H1 (cell line): ENCODE measurements around the gene CDC45. TPM values are rescaled to one million over a fixed set of nuclear protein-coding genes. Genes with fewer than 3 reads are reported as not detected.

ENCODE experiments used
- CTCF ChIA-PET: fragments of 300-600 bp; sonication (Branson Sonifier 250); formaldehyde crosslinking; loops from one replicate; lab custom pipeline; 2021; ENCODE audit not compliant: partially characterized antibody; lab: Charles Lee
- POLR2A ChIA-PET: fragments of 300-600 bp; sonication (Branson Sonifier 250); formaldehyde crosslinking; loops from one replicate; lab custom pipeline; 2021; ENCODE audit warnings: inconsistent platforms; ENCODE audit not compliant: partially characterized antibody; lab: Charles Lee
- DNase-seq, 2 experiments: peaks; one replicate each; pipeline versions ENCODE4 v3.0.0 to v3.0.0-alpha.2; 2010 to 2022; ENCODE audit warnings: low spot score in 2 of 2, low read depth in 1 of 2, mixed read lengths in 1 of 2
- FAIRE-seq: peaks from 2 replicates; lab custom pipeline; 2011; peaks lifted over from hg19 to GRCh38; lab: Jason Lieb, UNC
- H2AFZ ChIP-seq: 2 replicates; pipeline ENCODE4 v1.8.1; 2012; ENCODE audit warnings: low read length, inconsistent platforms
- H2AK5ac ChIP-seq: 2 replicates; pipeline ENCODE4 v1.6.1; 2013; ENCODE audit warnings: low read depth, low read length
- H2BK120ac ChIP-seq: replicated peaks from 2 replicates; pipeline ENCODE3; 2013; ENCODE audit warnings: low read depth, low read length, inconsistent platforms
- H2BK12ac ChIP-seq: 2 replicates; pipeline ENCODE4 v1.6.1; 2013; ENCODE audit warnings: low read depth, low read length
- H2BK15ac ChIP-seq: 2 replicates; pipeline ENCODE4 v1.6.1; 2013; ENCODE audit warnings: low read length
- H2BK20ac ChIP-seq: 2 replicates; pipeline ENCODE4 v1.6.1; 2013; ENCODE audit warnings: low read length
- H2BK5ac ChIP-seq: 2 replicates; pipeline ENCODE4 v1.6.1; 2013; ENCODE audit warnings: low read depth, low read length
- H3K14ac ChIP-seq: 2 replicates; pipeline ENCODE4 v1.6.1; 2013; ENCODE audit warnings: inconsistent platforms; ENCODE audit not compliant: insufficient read length
- H3K18ac ChIP-seq: 2 replicates; pipeline ENCODE4 v1.6.1; 2013; ENCODE audit warnings: low read length; ENCODE audit errors: extremely low read depth
- H3K23ac ChIP-seq: 2 replicates; pipeline ENCODE4 v1.6.1; 2013; ENCODE audit warnings: inconsistent platforms; ENCODE audit not compliant: insufficient read length
- H3K23me2 ChIP-seq: 2 replicates; pipeline ENCODE4 v1.6.1; 2013; ENCODE audit warnings: low read depth, low read length
- H3K27ac ChIP-seq: 2 replicates; pipeline ENCODE4 v1.6.1; 2011; ENCODE audit warnings: low read depth, low read length, inconsistent platforms
- H3K27me3 ChIP-seq, 4 experiments: replicated peaks in 1 of 4; 1 replicate in 1 of 4; 2 replicates in 3 of 4; pipeline versions ENCODE4 v1.6.1 to v1.8.1; 2011 to 2013; ENCODE audit warnings: low read length in 3 of 4, mild to moderate bottlenecking in 3 of 4, inconsistent platforms in 2 of 4, mixed read lengths in 2 of 4, moderate library complexity in 1 of 4; ENCODE audit not compliant: control insufficient read depth in 3 of 4, insufficient read depth in 3 of 4; ENCODE audit errors: extremely low read depth in 1 of 4
- H3K36me3 ChIP-seq, 4 experiments: 2 replicates each; pipeline versions ENCODE4 v1.6.1 to v1.8.1; 2011 to 2013; ENCODE audit warnings: mild to moderate bottlenecking in 4 of 4, low read length in 3 of 4, moderate library complexity in 2 of 4, control low read depth in 1 of 4, inconsistent platforms in 1 of 4; ENCODE audit not compliant: insufficient read depth in 4 of 4, control insufficient read depth in 2 of 4
- H3K4ac ChIP-seq: replicated peaks from 2 replicates; pipeline ENCODE3; 2013; ENCODE audit warnings: low read length, low read depth, mixed read lengths, inconsistent platforms; ENCODE audit not compliant: insufficient read length
- H3K4me1 ChIP-seq, 4 experiments: replicated peaks in 1 of 4; 1 replicate in 1 of 4; 2 replicates in 3 of 4; pipeline versions ENCODE4 v1.6.1 to v1.8.1; 2011 to 2013; ENCODE audit warnings: low read length in 3 of 4, inconsistent platforms in 2 of 4, mixed read lengths in 1 of 4; ENCODE audit not compliant: insufficient read depth in 4 of 4, control insufficient read depth in 3 of 4
- H3K4me2 ChIP-seq, 2 experiments: 2 replicates each; pipeline versions ENCODE4 v1.6.1 to v1.8.1; 2011 to 2013; ENCODE audit warnings: low read depth in 2 of 2, low read length in 2 of 2, control low read depth in 1 of 2, inconsistent platforms in 1 of 2, mild to moderate bottlenecking in 1 of 2; ENCODE audit not compliant: insufficient read depth in 1 of 2
- H3K4me3 ChIP-seq, 4 experiments: fragments of 200-600, 300-600 bp in 1 of 4; sonication (generic), shearing (Covaris generic), sonication (Bioruptor Twin) in 1 of 4; 2 replicates each; pipeline versions ENCODE4 v1.5.1 to v1.8.1; 2011 to 2016; ENCODE audit warnings: low read length in 4 of 4, low read depth in 3 of 4, control low read depth in 2 of 4, inconsistent platforms in 2 of 4, mild to moderate bottlenecking in 2 of 4, mixed read lengths in 1 of 4, moderate library complexity in 1 of 4; ENCODE audit not compliant: insufficient read depth in 2 of 4; ENCODE audit errors: extremely low read depth in 1 of 4
- H3K56ac ChIP-seq: replicated peaks from 2 replicates; pipeline ENCODE3; 2013; ENCODE audit warnings: low read depth, mild to moderate bottlenecking, mixed read lengths, low read length, inconsistent platforms; ENCODE audit not compliant: insufficient read length
- H3K79me1 ChIP-seq: 2 replicates; pipeline ENCODE4 v1.6.1; 2013; ENCODE audit warnings: low read depth, low read length, control low read depth
- H3K79me2 ChIP-seq, 2 experiments: 2 replicates each; pipeline versions ENCODE4 v1.6.1 to v1.8.1; 2012 to 2013; ENCODE audit warnings: low read length in 2 of 2, mild to moderate bottlenecking in 2 of 2, inconsistent platforms in 1 of 2; ENCODE audit not compliant: insufficient read depth in 2 of 2, control insufficient read depth in 1 of 2
- H3K9ac ChIP-seq, 4 experiments: replicated peaks in 1 of 4; 1 replicate in 1 of 4; 2 replicates in 3 of 4; pipeline versions ENCODE4 v1.6.1 to v1.8.1; 2011 to 2013; ENCODE audit warnings: low read depth in 3 of 4, low read length in 3 of 4, control low read depth in 2 of 4, mild to moderate bottlenecking in 2 of 4, moderate library complexity in 2 of 4, inconsistent platforms in 1 of 4; ENCODE audit errors: extremely low read depth in 1 of 4
- H3K9me3 ChIP-seq, 2 experiments: 2 replicates each; pipeline versions ENCODE4 v1.6.1 to v1.8.1; 2012 to 2013; ENCODE audit warnings: mild to moderate bottlenecking in 2 of 2, moderate library complexity in 2 of 2, control low read depth in 1 of 2, inconsistent platforms in 1 of 2, low read depth in 1 of 2, low read length in 1 of 2, mixed read lengths in 1 of 2; ENCODE audit not compliant: insufficient read depth in 2 of 2
- H4K20me1 ChIP-seq, 2 experiments: replicated peaks in 1 of 2; 2 replicates each; pipeline versions ENCODE3 to v1.8.1; 2011 to 2013; ENCODE audit warnings: inconsistent platforms in 2 of 2, low read length in 2 of 2, mild to moderate bottlenecking in 1 of 2; ENCODE audit not compliant: insufficient read depth in 2 of 2, control insufficient read depth in 1 of 2
- H4K5ac ChIP-seq: 2 replicates; pipeline ENCODE4 v1.6.1; 2013; ENCODE audit warnings: low read length, low read depth, mixed read lengths, inconsistent platforms; ENCODE audit not compliant: insufficient read length
- H4K8ac ChIP-seq: 2 replicates; pipeline ENCODE4 v1.8.0; 2013; ENCODE audit warnings: mild to moderate bottlenecking, moderate library complexity, low read length, inconsistent platforms; ENCODE audit not compliant: insufficient read depth; ENCODE audit errors: extremely low read depth
- H4K91ac ChIP-seq: replicated peaks from 2 replicates; pipeline ENCODE3; 2013; ENCODE audit warnings: low read length, mixed read lengths, inconsistent platforms; ENCODE audit not compliant: insufficient read length
- ATF3 ChIP-seq: IDR thresholded peaks from 2 replicates; pipeline ENCODE4 v1.6.1; 2011; ENCODE audit warnings: low read depth, mild to moderate bottlenecking, low read length; ENCODE audit not compliant: insufficient read depth
- CEBPB ChIP-seq: IDR thresholded peaks from 2 replicates; pipeline ENCODE4 v1.6.1; 2012; ENCODE audit warnings: low read depth, low read length
- CREB1 ChIP-seq: IDR thresholded peaks from 2 replicates; pipeline ENCODE4 v1.6.1; 2012; ENCODE audit warnings: inconsistent platforms
- CTBP2 ChIP-seq: IDR thresholded peaks from 2 replicates; pipeline ENCODE4 v1.7.0; 2011; ENCODE audit warnings: borderline replicate concordance, mild to moderate bottlenecking, moderate library complexity, mixed read lengths, low read length; ENCODE audit not compliant: insufficient read depth, insufficient read length
- EP300 ChIP-seq, 2 experiments: IDR thresholded peaks; 1 replicate in 1 of 2; 2 replicates in 1 of 2; pipeline ENCODE4 v1.6.1; 2011 to 2012; ENCODE audit warnings: low read depth in 2 of 2, low read length in 2 of 2, mild to moderate bottlenecking in 2 of 2, borderline replicate concordance in 1 of 2, inconsistent platforms in 1 of 2, moderate library complexity in 1 of 2
- JUND ChIP-seq: IDR thresholded peaks from 2 replicates; pipeline ENCODE4 v1.6.1; 2011; ENCODE audit warnings: mild to moderate bottlenecking, improper control_type of control experiment, low read length
- KDM5A ChIP-seq: fragments of 200-600 bp; IDR thresholded peaks from 2 replicates; pipeline ENCODE4 v1.7.1; 2012; ENCODE audit warnings: mild to moderate bottlenecking, low read length, inconsistent platforms, mixed read lengths
- MAX ChIP-seq: IDR thresholded peaks from 2 replicates; pipeline ENCODE4 v1.6.1; 2012; ENCODE audit warnings: inconsistent platforms
- RXRA ChIP-seq: IDR thresholded peaks from 2 replicates; pipeline ENCODE4 v1.6.1; 2011; ENCODE audit warnings: low read depth, mild to moderate bottlenecking, low read length, moderate library complexity; ENCODE audit not compliant: insufficient read depth
- SIRT6 ChIP-seq: IDR thresholded peaks from one replicate; pipeline ENCODE4 v1.7.1; 2012; ENCODE audit warnings: low read length, inconsistent platforms
- SP1 ChIP-seq: IDR thresholded peaks from 2 replicates; pipeline ENCODE4 v1.6.1; 2011; ENCODE audit warnings: low read depth, low read length
- TEAD4 ChIP-seq: IDR thresholded peaks from 2 replicates; pipeline ENCODE4 v1.6.1; 2012; ENCODE audit warnings: low read depth, low read length, inconsistent platforms, mixed read lengths
- WGBS, 2 experiments: shearing (Covaris generic) in 1 of 2; methylation state at CpG; one replicate each; pipeline versions ENCODE4 v1.1.6 to v1.1.7; 2013 to 2015; ENCODE audit warnings: low lambda C conversion rate in 2 of 2, mixed read lengths in 2 of 2, inconsistent platforms in 1 of 2, low coverage in 1 of 2, missing lambda C conversion rate in 1 of 2; ENCODE audit not compliant: insufficient replicate concordance in 2 of 2, insufficient coverage in 1 of 2, insufficient read length in 1 of 2; ENCODE audit errors: extremely low coverage in 1 of 2, missing lambda C conversion rate in 1 of 2; 5-methylcytosine and 5-hydroxymethylcytosine counted together
- polyA plus RNA-seq, 7 experiments: library from polyadenylated mRNA; depleted of rRNA in 3 of 7; stranded (reverse) in 5 of 7; unstranded in 2 of 7; fragments of >200 nt in 5 of 7; fragments of 200-250 nt in 2 of 7; gene quantifications; 1 replicate in 5 of 7; 2 replicates in 1 of 7; 4 replicates in 1 of 7; pipeline versions ENCODE4 v1.2.1 to v1.2.3, GENCODE V29; 2011 to 2013; ENCODE audit warnings: missing spikeins in 2 of 7, mixed read lengths in 2 of 7
- total RNA-seq: library from RNA; stranded (reverse); fragmentation: NEBNext Ultra II Directional; extraction: Animal tissue kit (Norgen Biotek cat#: 25700); gene quantifications from 2 replicates; pipeline ENCODE4 v1.2.1, GENCODE V29; 2021

Gene CDC45
- total and polyA plus RNA-seq, 2 of the 8 experiments (the other 6 are each of a cell fraction or from before 2014, with no cell fraction given) = 31.9 to 37.7 TPM

GRCh38 chr22:19550382-19550781, 70.7 kb downstream of the CDC45 start:
- Histone ChIP-seq H2BK120ac (no peak overlapping the region), H4K91ac (no peak overlapping the region), H3K27me3 (no peaks in the 10 kb centered on the region; a peak in 1 of 7 replicates), H2BK12ac (no peak overlapping the region), H3K79me2 (no peaks in the 10 kb centered on the region), H3K4ac (no peak overlapping the region), H3K9ac (no peak overlapping the region), H2BK20ac (no peak overlapping the region), H2BK15ac (no peak overlapping the region), H2BK5ac (no peak overlapping the region), H3K23me2 (no peaks in the 10 kb centered on the region), H4K8ac (no peak overlapping the region), H3K36me3 (no peaks in the 10 kb centered on the region), H4K5ac (no peak overlapping the region), H3K14ac (no peak overlapping the region), H3K4me2 (no peak overlapping the region), H3K27ac (no peak overlapping the region), H2AFZ (no peak overlapping the region), H3K18ac (no peak overlapping the region), H3K4me3 (no peak overlapping the region), H3K79me1 (no peaks in the 10 kb centered on the region), H3K23ac (no peak overlapping the region), H2AK5ac (no peak overlapping the region), H3K56ac (no peak overlapping the region), H4K20me1 (no peaks in the 10 kb centered on the region), H3K9me3 (no peaks in the 10 kb centered on the region), H3K4me1 (peaks cover 0 to 7% (median 2%) of the 10 kb centered on the region in 4 experiments; a peak in 5 of 7 replicates)
- FAIRE-seq (no peak), DNase-seq (no peak)
- TF ChIP-seq CTBP2 (no peak), KDM5A (no peak), SP1 (no peak), RXRA (no peak), SIRT6 (no peak), CREB1 (no peak), JUND (no peak), CEBPB (no peak), MAX (no peak), ATF3 (no peak), TEAD4 (no peak), EP300 (IDR thresholded peaks at IDR 0.05; ENCODE audit: borderline replicate concordance in 1 of 2, low read depth in 2 of 2, low read length in 2 of 2) (no peak)
- POLR2A ChIA-PET = interaction anchor here (0.6 kb wide), 1 partner anchor 81 kb away, joined by 3 read pairs; no protein-coding TSS in a partner anchor
- CTCF ChIA-PET = interaction anchor here (0.9 to 1.1 kb wide), 4 partner anchors 8 to 24 kb away, joined by 3 read pairs; no protein-coding TSS in a partner anchor
- 89% methylated on average over 7 of the region's 7 CpGs; no CpG with 5 or more reads in 1 of the 2 experiments for WGBS, 2 experiments
